Smooth muscle cell of the pulmonary artery (primary cell): ENCODE measurements around the gene PDSS2. TPM values are rescaled to one million over a fixed set of nuclear protein-coding genes. Genes with fewer than 3 reads are reported as not detected.

Experiments used
- total RNA-seq: library from RNA; depleted of rRNA; stranded (reverse); fragments of >200 nt; gene quantifications from 2 replicates; pipeline ENCODE4 v1.2.3, GENCODE V29; 2014

The PDSS2 gene, protein sequence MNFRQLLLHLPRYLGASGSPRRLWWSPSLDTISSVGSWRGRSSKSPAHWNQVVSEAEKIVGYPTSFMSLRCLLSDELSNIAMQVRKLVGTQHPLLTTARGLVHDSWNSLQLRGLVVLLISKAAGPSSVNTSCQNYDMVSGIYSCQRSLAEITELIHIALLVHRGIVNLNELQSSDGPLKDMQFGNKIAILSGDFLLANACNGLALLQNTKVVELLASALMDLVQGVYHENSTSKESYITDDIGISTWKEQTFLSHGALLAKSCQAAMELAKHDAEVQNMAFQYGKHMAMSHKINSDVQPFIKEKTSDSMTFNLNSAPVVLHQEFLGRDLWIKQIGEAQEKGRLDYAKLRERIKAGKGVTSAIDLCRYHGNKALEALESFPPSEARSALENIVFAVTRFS
- total RNA-seq: 12.1 and 18.3 TPM in 2 replicates

DNA sequence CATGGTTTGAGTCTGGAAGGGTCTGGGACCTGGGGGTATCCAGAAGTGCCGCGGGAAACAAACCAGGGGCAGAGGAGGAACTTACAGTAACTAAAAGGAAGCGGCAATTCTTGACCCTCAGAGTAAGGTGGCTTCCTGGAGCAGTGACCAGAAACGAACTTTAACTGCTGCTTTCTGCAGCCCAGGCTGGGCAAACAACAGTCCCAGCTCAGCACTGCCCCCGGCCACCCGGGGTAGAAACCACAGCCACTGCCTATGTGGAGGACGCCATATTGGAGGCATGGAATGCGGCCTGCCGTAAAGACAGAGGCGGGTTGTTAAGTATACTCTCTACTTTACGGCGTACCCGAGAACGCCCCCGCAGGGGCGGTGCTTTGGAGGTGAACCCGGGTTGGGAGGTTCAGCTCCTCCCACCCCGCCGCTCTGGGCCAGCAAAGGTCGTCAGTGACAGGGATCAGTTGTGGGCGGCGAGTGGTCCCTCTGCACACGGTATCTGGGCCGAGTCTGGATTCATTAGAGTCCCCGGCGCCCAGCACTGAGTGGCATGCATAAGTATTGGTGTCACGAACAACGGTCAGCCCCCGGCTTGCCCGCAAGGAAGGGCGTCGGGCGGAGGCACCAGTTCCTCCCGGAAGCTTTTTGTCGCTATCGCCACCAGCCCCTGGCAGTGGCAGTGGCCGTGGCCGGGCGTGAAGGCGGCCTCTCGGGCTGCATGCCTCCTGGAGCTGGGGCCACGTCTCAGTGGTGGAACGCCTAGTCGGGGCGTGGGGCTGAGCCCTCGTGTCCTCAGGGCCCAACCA lies at the start of gene PDSS2:
Gene PDSS2 (minus strand): TSS at position 282 of the 800 bp plus-strand sequence. CDS start 279 bp downstream, at position 3.

DNA sequence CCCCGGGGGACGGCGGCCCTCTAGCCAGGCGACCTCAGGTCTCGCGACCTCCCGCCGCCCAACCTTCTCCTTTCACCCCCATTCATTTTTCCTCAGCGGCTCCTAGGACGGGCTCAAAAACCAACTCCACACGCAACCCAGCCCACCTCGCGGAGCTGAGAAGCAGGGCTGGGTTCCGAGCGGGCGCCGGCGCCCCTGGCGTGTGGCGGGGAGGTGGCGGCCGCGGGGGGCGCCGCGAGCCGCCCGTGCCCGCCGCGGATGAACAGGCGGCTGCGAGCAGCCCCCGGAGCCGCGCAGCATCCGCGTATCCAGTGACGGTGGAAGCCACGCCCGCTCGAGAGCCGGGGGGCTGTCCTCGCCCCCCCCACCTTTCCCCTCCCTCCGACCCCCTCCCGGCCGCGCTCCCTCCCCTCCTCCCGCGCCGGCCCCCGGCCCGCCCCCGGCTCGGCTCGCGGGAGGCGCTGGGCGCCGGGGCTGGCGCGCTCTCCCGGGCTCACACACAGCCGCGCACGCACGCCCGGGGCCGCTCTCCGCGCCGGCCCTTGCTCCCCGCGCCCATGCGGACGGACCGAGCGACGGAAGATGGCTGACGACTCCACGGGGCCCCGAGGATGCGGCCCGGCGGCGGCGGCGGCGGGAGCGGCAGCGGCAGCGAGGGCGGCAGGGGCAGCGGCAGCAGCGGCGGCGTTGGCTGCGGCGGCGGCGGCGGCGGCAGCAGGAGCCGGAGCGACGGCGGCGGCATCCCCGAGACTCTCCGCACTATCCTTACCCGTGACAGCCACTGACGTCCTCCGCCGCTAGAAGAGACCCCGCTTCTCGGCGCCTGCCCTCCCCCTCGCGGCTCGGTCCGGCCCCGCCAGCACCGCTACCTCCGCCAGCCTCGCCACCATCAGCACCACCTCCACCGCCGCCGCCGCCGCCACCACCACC lies 30.5 kb upstream of the PDSS2 start, which contains the start of gene SOBP:
Gene SOBP (plus strand): TSS at position 482 of the 930 bp plus-strand sequence. CDS start 500 bp downstream, outside the sequence.

DNA sequence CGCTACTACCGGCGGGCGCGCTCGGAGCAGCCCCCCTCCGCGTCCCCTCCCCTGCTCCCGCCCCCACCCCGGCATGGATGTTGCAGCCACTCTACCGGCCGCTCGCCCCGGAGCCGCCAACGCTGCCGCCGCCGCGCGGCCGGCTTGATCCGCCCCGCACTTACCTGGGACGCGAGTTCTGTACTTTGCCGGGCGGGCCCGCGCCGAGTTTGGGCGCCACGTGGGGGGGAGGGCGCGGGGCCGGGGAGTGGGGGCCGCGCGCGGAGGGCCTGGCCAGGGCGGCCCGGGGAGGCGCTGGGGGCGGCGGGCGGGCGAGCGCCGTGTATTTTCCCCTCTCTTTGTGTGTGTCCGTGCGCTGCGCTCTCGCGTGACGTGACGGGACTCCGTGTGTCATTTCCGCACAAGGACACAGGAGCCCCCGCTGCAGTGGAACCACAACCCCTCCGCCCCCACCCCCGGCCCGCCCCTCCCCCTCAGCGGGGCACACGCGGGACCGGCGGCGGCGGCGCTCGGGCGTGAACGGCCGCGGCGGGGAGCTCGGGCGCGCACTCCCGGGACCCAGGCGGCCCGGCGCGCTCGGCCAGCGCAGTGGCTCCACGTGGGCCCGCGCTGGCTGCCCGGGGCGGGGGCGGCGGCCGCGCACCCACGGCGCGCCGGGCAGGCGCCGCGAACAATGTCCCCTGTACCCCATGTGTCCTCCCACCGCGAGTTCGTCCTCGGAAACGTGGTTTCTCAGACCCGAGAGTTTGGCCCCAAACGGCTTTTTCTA lies 344.3 kb downstream of the PDSS2 start, which contains the start of gene BEND3:
Gene BEND3 (minus strand): TSS at position 590 of the 769 bp plus-strand sequence. CDS start 16,230 bp downstream, outside the sequence.

Other genes with a start within 250 kb of the PDSS2 start
- 2.3 and 14.6 TPM in 2 replicates for gene SOBP, start 30.6 kb upstream of the PDSS2 start, total RNA-seq